ENCODE results near the gene TEC.

TEC gene

DNA sequence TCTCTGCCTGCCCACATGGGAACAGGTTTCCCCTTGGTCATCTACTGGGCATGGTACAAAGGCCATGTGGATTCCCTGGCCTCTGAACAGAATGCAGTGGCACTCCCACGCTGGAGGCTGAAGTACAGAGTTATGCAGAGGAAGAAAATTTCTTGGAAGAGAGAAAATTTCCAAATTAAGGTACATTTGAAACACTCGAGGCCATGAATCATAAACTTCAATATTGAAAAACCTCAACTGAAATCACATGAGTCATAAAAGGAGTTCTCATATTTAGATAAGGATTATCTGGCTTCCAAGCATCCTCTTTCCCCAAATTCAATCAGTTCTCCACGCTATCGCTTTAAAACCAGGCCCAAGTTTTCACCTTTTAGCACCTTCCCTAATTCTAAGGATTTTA lies 107.5 kb downstream of the TEC start:
- DNase-seq, result peak in 2 of 4 experiments; percentile 7 to 22

DNA sequence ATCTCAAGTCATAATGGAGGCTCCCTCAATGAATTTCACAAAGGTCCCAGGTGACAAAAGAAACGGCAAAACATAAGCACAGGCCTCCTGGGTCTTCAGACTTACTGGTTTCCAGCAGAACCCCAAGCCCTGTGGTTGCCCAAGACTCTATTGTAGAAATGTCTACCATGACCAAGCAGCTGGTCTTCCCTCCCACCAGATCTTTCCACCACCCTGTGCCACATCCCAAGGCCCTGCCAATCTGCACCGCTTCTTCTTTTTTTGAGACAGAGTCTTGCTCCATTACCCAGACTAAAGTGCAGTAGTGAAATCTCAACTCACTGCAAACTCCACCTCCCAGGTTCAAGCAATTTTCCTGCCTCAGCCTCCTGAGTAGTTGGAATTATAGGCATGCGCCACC lies 112.4 kb downstream of the TEC start:
- no peak for DNase-seq

DNA sequence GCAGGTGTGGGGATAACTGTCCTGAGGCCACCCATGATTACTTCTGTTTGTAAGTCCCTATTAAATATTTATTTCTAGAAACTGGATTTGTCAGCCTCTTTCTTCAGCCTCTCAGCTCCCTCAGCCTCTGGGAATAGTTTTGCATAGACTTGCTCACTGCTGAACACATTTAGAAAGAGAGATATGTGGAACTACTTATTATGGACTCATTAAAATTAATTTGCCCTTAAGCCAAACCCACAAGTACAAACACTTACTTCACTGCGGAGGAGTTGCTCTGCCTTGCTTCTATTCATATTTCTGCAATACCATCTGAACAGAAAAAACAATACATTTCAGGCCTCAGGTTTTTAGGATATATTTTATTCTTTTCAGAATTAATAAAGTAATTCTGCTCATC lies 113.2 kb downstream of the TEC start:
- no peak for DNase-seq

- no peak for DNase-seq
Observed at GRCh38 chr4:48153791-48154550, 115.7 kb downstream of the TEC start.

- no peak for DNase-seq
Observed at GRCh38 chr4:48152259-48152658, 117.4 kb downstream of the TEC start.

DNA sequence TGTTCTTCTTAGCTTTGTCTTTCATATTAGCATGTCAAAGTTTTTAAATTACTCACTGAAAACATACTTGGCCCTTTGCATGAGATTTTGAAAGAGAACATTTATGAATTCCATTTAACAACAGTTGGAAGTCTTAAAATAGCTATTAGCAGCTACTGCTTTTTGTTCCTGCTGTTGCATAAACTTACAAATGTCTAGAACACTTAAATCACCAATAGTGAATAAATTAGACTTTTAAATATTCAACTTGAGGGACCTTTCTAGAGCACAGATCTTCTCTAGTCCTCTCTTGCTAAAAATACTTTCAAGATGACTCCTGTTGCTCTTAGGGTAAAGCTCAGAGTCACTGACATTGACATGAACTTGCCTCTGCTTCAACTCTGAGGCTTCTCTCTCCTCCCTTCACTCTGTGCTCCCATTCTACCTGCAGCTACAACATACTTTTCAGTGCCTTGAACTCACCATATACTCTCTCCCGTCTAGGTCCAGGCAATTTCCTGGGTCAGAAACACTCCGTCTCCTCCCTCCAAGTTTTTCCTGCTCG lies 119.7 kb downstream of the TEC start:
- no peak for DNase-seq

- DNase-seq, result no peak
Observed at GRCh38 chr4:48147621-48148020, 122.0 kb downstream of the TEC start.

- peak in 2 of 4 experiments; percentile 53 to 66 for DNase-seq
Observed at GRCh38 chr4:48141048-48141447, 128.6 kb downstream of the TEC start.

GRCh38 chr4:48139691-48140090 lies 129.9 kb downstream of the TEC start:
- no peak for DNase-seq

DNA sequence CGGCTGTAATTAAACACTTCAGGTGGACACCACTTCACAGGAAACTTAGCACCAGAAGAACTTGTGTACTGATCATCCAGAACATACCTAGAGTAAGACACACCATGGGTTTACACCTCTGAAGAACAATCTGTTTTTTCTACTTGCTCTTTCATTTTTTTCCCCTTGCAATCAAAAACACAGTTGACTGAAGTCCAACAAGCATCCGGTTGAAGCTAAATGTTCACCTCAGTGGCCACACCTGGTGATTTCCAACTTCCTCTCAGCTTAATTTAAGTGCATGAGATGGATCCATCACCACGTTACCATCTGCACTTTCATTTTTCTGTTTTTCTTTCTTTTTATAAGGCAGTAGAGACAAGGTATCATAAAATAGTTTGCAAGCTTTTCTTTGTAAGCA lies 130.7 kb downstream of the TEC start:
- DNase-seq, result no peak

DNA sequence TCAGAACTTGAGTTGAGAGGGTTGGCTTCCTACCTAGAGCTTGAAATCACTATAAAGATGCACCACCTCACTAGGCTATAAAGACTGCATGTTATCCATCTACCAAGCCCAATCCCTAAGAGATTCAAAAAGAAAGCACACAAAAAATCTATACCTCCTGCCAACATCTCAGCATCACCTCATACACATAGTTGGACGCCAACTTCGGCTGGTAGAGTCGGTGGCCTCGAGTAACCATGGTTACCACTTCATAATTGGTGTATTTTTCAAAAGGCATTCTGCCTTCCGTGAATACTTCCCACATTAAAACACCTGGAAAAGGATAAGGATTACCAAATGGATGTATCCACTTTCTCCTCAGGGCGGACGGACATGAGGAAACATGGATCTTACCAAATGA lies 131.1 kb downstream of the TEC start:
- DNase-seq, result no peak

DNA sequence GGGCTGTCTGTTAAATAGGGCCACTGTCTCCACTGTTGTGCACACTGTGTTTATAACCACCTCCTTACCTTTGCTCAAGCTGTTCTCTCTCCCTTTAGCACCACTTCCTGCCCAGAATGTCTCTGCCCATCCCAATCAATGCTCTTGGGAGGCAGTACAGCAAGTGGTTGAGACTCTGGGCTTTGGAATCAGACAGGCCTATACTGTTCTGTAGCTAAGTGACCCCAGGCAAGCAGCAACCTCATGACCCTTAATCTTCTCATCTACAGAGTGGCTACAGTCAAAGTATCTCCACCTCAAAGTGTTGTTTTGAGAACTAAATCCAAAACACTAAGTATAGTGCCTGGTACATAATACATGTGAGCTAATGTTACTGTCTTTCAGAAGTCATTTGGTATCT lies 131.8 kb downstream of the TEC start:
- DNase-seq, result no peak

DNA sequence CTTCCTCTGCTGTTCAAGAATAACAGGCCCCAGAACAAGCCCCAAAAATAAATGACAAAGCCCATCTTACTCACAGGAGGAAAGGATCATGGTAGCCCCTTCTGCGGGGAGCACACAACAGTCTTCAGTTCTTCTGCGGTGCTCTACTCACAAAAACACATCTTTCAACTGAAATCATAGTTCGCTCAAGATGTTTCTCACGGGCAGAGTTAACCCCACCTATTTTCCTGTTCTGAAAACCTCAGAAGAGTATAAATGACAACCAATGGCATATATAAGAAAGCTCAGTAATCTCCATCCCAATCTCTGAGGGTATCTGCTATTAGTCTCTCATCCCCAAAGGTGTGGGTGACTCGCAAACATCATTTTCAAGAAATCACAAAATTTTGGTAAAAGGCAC lies 135.6 kb downstream of the TEC start, which contains the start of gene TXK:
Gene TXK (minus strand): TSS at position 170 of the 400 bp plus-strand sequence. CDS start 80 bp downstream, at position 90.
- DNase-seq, result no peak

DNA sequence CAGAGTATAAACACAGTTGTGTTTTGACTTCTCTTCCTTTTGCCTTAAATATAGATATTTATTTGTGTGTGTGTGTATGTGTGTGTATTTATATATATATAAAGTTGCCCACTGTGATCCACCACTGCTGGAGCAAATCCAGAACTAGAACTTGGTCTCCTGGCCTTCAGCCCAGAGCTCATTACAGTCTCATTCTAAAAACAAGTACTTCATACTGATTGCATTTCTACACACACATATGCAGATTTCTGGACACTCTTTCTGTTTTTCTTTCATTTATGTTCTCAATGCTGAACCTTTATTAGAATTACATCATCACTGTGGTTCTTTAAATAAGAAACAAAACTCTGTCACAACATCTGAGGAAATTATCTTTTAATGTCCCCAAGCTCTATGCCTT lies 136.0 kb downstream of the TEC start:
- no peak for DNase-seq

- DNase-seq, result no peak
Observed at GRCh38 chr4:48131736-48132135, 137.9 kb downstream of the TEC start.

- DNase-seq, result no peak
Observed at GRCh38 chr4:48130100-48130499, 139.5 kb downstream of the TEC start.

GRCh38 chr4:48129307-48130014 lies 140.2 kb downstream of the TEC start:
- DNase-seq, result peak in 2 of 4 experiments; percentile 20 to 30

- peak; percentile 61 to 73 (median 69) for DNase-seq
Observed at GRCh38 chr4:48127682-48128404, 141.8 kb downstream of the TEC start.

DNA sequence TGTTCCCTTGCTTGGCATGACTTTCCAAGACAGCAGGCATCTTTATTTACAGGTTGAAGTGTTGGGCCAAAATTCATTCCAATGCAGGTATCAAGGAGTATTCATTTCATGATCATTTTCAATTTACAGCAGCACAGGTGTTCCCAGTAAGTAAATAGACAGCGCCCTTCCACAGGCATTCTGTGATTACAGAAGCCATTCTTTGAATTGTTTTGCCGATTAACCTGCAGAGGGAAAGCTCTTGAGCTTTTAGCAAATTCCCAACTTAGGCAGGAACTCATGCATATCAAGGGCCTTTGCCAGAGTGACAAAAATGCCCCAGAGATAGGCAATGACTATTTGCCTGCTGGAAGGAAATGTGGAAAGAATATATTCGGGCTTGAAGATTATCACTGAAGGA lies 142.4 kb downstream of the TEC start:
- no peak for DNase-seq

DNA sequence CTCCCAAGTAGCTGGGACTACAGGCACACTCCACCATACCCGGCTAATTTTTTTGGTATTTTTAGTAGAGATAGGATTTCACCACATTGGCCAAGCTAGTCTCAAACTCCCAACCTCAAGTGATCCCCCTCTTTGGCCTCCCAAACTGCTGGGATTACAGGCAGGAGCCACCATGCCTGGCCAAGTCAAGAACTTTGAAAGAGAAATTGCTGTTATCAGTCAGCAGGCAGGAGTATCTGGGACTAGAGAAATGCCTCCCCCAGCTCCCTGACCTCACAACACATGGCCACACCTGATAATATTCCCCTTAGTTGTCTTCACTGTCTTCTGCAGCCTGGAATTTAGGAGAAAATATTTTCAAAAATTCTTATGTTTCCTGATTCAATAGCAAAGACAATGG lies 143.0 kb downstream of the TEC start:
- DNase-seq, result no peak

DNA sequence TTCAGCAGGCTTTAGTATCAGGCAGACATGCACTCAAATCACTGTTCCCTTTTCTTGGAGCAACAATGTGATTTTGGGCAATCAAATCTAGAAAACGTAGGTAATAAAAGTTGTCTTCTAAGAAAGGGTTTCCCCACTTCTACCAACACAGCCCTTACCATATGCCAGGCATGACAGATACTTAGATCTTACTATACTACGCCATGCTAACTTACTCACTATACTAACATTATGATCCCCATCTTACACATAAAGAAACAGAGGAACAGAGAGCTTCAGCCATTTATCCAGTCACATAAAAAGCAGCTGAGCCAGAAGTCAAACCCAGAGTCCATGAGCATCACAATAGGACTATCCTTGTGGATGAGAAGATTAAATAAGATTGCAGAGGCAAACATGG lies 144.8 kb downstream of the TEC start:
- no peak for DNase-seq

GRCh38 chr4:48122756-48123155 lies 146.9 kb downstream of the TEC start:
- no peak for DNase-seq

- DNase-seq, result no peak
Observed at GRCh38 chr4:48121180-48121579, 148.5 kb downstream of the TEC start.
